ENCODE data around the gene ACADM.
A peak's percentile ranks its signal among the peaks of the same experiment; 100 is the strongest.
"Not testable (repeated sequence)": the region's sequence is repeated elsewhere in the genome, so short reads cannot be mapped to it uniquely, and the experiment has no call there.

Gene ACADM

GRCh38 chr1:75724472-75725022, at the start of gene ACADM:
TSS of gene ACADM (plus strand) at chr1:75724709. CDS start at chr1:75724788, 79 bp downstream.
- DNase-seq (ENCODE audit: low spot score) = peak; percentile 92

GRCh38 chr1:75677443-75677842, 47.1 kb upstream of the ACADM start:
- DNase-seq (ENCODE audit: low spot score) = no peak

GRCh38 chr1:75677964-75678363, 46.5 kb upstream of the ACADM start:
- not testable (repeated sequence) for DNase-seq (ENCODE audit: low spot score)

GRCh38 chr1:75690547-75690946, 34.0 kb upstream of the ACADM start:
- DNase-seq (ENCODE audit: low spot score) = no peak

- no peak for DNase-seq (ENCODE audit: low spot score)
These were observed 31.0 kb upstream of the ACADM start for GRCh38 chr1:75693551-75693950.

GRCh38 chr1:75696000-75696399, 28.5 kb upstream of the ACADM start:
- DNase-seq (ENCODE audit: low spot score) = no peak

- DNase-seq (ENCODE audit: low spot score) = no peak
These were observed 17.3 kb upstream of the ACADM start for GRCh38 chr1:75707191-75707590.

- no peak for DNase-seq (ENCODE audit: low spot score)
These were observed 15.6 kb upstream of the ACADM start for GRCh38 chr1:75708910-75709309.

- DNase-seq (ENCODE audit: low spot score) = no peak
These were observed 13.7 kb upstream of the ACADM start for GRCh38 chr1:75710832-75711231.

GRCh38 chr1:75711846-75712245, 12.7 kb upstream of the ACADM start:
- DNase-seq (ENCODE audit: low spot score) = no peak

GRCh38 chr1:75712306-75712705, 12.2 kb upstream of the ACADM start:
- no peak for DNase-seq (ENCODE audit: low spot score)

- DNase-seq (ENCODE audit: low spot score) = no peak
These were observed 4.7 kb upstream of the ACADM start for GRCh38 chr1:75719810-75720209.

GRCh38 chr1:75720325-75720724, 4.2 kb upstream of the ACADM start:
- DNase-seq (ENCODE audit: low spot score) = no peak

- no peak for DNase-seq (ENCODE audit: low spot score)
These were observed 3.7 kb upstream of the ACADM start for GRCh38 chr1:75720820-75721219.

GRCh38 chr1:75722246-75722645, 2.3 kb upstream of the ACADM start:
- not testable (repeated sequence) for DNase-seq (ENCODE audit: low spot score)

GRCh38 chr1:75722966-75723365, 1.5 kb upstream of the ACADM start:
- DNase-seq (ENCODE audit: low spot score) = no peak

GRCh38 chr1:75723989-75724471, 479 bp upstream of the ACADM start:
- DNase-seq (ENCODE audit: low spot score) = peak; percentile 68

- peak; percentile 26 for DNase-seq (ENCODE audit: low spot score)
These were observed 757 bp downstream of the ACADM start for GRCh38 chr1:75725266-75725665.

- peak; percentile 51 for DNase-seq (ENCODE audit: low spot score)
These were observed 1.4 kb downstream of the ACADM start for GRCh38 chr1:75725861-75726361.

GRCh38 chr1:75727571-75727970, 3.1 kb downstream of the ACADM start:
- DNase-seq (ENCODE audit: low spot score) = peak; percentile 72

- no peak for DNase-seq (ENCODE audit: low spot score)
These were observed 5.9 kb downstream of the ACADM start for GRCh38 chr1:75730432-75730831.

- DNase-seq (ENCODE audit: low spot score) = no peak
These were observed 7.4 kb downstream of the ACADM start for GRCh38 chr1:75731881-75732280.

GRCh38 chr1:75732703-75733102, 8.2 kb downstream of the ACADM start:
- no peak for DNase-seq (ENCODE audit: low spot score)

GRCh38 chr1:75733661-75734060, 9.2 kb downstream of the ACADM start:
- DNase-seq (ENCODE audit: low spot score) = no peak
